Mesothelial cell of epicardium (in vitro differentiated cells): ENCODE measurements around the gene SPTLC1. TPM values are rescaled to one million over a fixed set of nuclear protein-coding genes. Genes with fewer than 3 reads are reported as not detected.

ENCODE experiments used
- DNase-seq, 2 experiments: peaks; one replicate each; pipeline ENCODE4 v3.0.0; 2021; ENCODE audit warnings: low spot score in 2 of 2; ENCODE audit not compliant: unreplicated experiment in 2 of 2
- H3K27ac Mint-ChIP-seq: 2 replicates; pipeline ENCODE4 v1.8.0; 2021; ENCODE audit warnings: mixed read lengths
- H3K27me3 Mint-ChIP-seq: 2 replicates; pipeline ENCODE4 v1.8.0; 2021; ENCODE audit warnings: low read depth, mixed read lengths
- H3K36me3 Mint-ChIP-seq: 2 replicates; pipeline ENCODE4 v1.8.0; 2021; ENCODE audit warnings: mixed read lengths
- H3K4me1 Mint-ChIP-seq: 2 replicates; pipeline ENCODE4 v1.8.0; 2021; ENCODE audit warnings: mixed read lengths
- H3K4me3 Mint-ChIP-seq: 2 replicates; pipeline ENCODE4 v1.8.0; 2021; ENCODE audit warnings: mild to moderate bottlenecking, moderate library complexity, mixed read lengths
- H3K9me3 Mint-ChIP-seq: 2 replicates; pipeline ENCODE4 v1.8.0; 2021; ENCODE audit warnings: mixed read lengths
- CTCF ChIP-seq: fragments of 200-600 bp; sonication (generic); IDR thresholded peaks from one replicate; pipeline ENCODE4 v1.5.0; 2021; ENCODE audit warnings: antibody characterized with exemption; ENCODE audit not compliant: unreplicated experiment
- total RNA-seq: library from RNA; stranded (reverse); gene quantifications from 3 replicates; pipeline ENCODE4 v1.2.1, GENCODE V29; 2021

The SPTLC1 gene
- total RNA-seq, 1 donor from 2014 or later = 77.7 TPM

DNA sequence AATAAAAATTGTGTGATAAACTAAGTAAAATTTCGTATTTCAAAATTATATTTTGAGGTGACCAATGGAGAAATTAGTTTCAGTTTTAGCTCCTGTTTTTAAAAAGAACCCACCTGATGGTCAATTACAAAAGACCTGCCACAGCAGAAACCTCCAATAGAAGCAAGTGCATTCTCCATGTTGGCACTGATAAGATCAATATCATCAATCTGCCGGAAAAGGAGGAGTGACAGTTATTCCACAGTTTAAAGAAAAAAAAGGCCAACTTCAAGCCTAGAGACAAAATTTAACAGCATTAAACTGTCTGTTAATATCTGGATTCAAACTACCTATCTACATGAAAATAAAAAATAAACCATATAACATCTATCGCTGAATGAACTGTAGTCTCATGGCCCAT is 67.7 kb downstream of the SPTLC1 start:
- Mint-ChIP-seq H3K36me3 (peaks cover 68% of the 10 kb centered on the region), H3K27me3 (no peaks in the 10 kb centered on the region), H3K27ac (no peak overlapping the region), H3K4me3 (no peak overlapping the region), H3K9me3 (peaks cover 30% of the 10 kb centered on the region), H3K4me1 (no peaks in the 10 kb centered on the region)
- no peak for TF ChIP-seq CTCF
- no peak for DNase-seq

DNA sequence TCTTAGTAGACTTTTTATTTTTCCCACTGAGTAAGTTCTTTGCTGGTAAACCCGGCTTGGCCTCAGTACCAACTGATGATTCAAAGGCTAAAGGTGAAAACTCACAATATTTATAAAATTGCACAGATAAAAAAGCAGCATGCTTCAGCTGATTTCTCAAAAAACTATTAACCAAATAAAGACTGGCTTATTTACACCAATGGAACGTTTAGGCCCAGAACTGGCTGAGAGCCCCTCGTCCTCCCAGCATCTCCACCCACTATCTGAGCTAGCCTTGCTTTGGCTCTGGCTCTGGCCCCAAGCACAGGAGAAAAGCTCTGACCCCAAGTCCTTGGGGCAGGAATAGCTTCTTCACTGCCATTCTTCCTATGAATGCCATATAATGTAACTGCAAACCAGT is 68.5 kb downstream of the SPTLC1 start:
- Mint-ChIP-seq H3K27me3 (no peaks in the 10 kb centered on the region), H3K36me3 (peaks cover 70% of the 10 kb centered on the region), H3K4me3 (no peak overlapping the region), H3K9me3 (peaks cover 31% of the 10 kb centered on the region), H3K27ac (no peak overlapping the region), H3K4me1 (no peaks in the 10 kb centered on the region)
- TF ChIP-seq CTCF = no peak
- DNase-seq = no peak

DNA sequence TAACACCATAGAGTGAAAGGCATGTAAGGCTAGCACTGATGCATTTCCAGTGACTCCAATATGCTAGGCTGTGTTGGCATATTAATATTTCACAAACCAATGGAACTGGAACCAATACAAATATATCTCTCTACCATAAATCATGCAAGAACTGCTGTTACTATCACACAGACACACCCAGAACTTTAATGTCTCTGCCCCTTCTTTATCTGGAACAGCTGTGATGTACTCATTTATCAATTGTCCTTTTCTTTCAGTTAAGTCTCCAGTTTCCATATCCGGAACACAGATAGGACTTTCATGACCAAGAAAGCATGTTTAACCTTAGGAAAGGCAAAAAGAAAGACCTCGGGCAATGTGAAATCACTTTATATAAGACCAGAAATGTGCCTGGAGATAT is 70.3 kb downstream of the SPTLC1 start:
- Mint-ChIP-seq H3K4me3 (no peak overlapping the region), H3K9me3 (peaks cover 34% of the 10 kb centered on the region), H3K36me3 (peaks cover 65% of the 10 kb centered on the region), H3K4me1 (no peaks in the 10 kb centered on the region), H3K27me3 (no peaks in the 10 kb centered on the region), H3K27ac (no peak overlapping the region)
- TF ChIP-seq CTCF = no peak
- DNase-seq = no peak

GRCh38 chr9:92043002-92043401 is 72.2 kb downstream of the SPTLC1 start:
- DNase-seq = no peak
- Mint-ChIP-seq H3K4me3 (no peak overlapping the region), H3K4me1 (no peaks in the 10 kb centered on the region), H3K9me3 (peaks cover 34% of the 10 kb centered on the region), H3K27ac (no peak overlapping the region), H3K36me3 (peaks cover 62% of the 10 kb centered on the region), H3K27me3 (no peaks in the 10 kb centered on the region)
- TF ChIP-seq CTCF = no peak

DNA sequence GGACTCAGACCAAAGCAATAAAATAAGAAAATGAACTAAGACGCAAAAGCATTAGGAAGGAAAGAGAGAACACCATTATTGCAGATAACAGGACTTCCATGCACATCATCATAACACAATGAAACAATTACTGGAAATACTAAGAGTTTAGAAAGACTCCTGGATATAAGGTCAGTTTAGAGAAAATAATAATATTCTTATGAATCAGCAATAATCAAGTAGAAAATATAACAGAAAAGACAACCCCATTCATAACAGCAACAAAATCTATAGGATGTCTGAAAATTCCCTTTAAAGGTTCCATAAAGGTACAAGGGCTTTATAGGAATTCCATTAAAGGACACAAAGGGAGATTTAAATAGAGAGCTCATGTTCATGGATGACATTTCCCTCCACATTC is 73.0 kb downstream of the SPTLC1 start:
- no peak overlapping the region for H3K4me3 Mint-ChIP-seq
- no peaks in the 10 kb centered on the region for H3K4me1 Mint-ChIP-seq
- H3K27me3 Mint-ChIP-seq = no peaks in the 10 kb centered on the region
- H3K27ac Mint-ChIP-seq = no peak overlapping the region
- no peak for TF ChIP-seq CTCF
- H3K9me3 Mint-ChIP-seq = peaks cover 34% of the 10 kb centered on the region
- DNase-seq = no peak
- H3K36me3 Mint-ChIP-seq = peaks cover 66% of the 10 kb centered on the region

DNA sequence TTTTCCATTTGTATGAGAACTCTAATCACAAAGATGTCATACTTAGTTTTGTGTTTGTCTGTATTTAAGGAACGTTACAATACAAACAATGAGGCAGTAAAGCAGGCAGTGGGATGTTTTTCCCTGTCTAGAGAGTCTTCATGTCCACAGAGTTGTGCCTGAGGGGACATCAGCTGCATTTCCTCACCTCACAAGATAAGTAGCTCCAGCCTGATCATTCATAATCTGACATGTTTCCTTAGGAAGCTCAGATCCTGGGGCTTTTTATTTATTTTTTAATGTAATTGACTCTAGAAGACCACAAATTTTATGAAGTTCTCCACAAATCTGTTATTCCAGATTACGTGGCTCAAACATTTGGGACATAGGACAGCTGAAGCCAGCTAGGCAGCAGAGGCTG is 78.5 kb downstream of the SPTLC1 start:
- Mint-ChIP-seq H3K36me3 (peaks cover 48% of the 10 kb centered on the region), H3K4me1 (no peaks in the 10 kb centered on the region), H3K4me3 (no peak overlapping the region), H3K9me3 (peaks cover 5% of the 10 kb centered on the region), H3K27me3 (no peaks in the 10 kb centered on the region), H3K27ac (no peak overlapping the region)
- DNase-seq = no peak
- TF ChIP-seq CTCF = no peak
